K562 (cell line): ENCODE data around the gene LEMD3. TPM values are rescaled to one million over a fixed set of nuclear protein-coding genes. Genes with fewer than 3 reads are reported as not detected.

ENCODE experiments used
- ATF7 ChIP-seq: fragments of 450-650 bp; IDR thresholded peaks from 2 replicates; pipeline ENCODE4 v1.7.1; 2014; ENCODE audit warnings: mild to moderate bottlenecking, moderate library complexity
- DNMT1 ChIP-seq: fragments of 450-650 bp; IDR thresholded peaks from 2 replicates; pipeline ENCODE4 v1.6.1; 2016; ENCODE audit warnings: antibody characterized with exemption, mild to moderate bottlenecking
- HMBOX1 ChIP-seq: sonication (generic); IDR thresholded peaks from 2 replicates; pipeline ENCODE4 v1.6.1; 2016
- HNRNPUL1 ChIP-seq: fragments of 200-400 bp; formaldehyde crosslinking; IDR thresholded peaks from 2 replicates; pipeline ENCODE4 v1.6.1; 2017; ENCODE audit warnings: low read length
- MCM2 ChIP-seq: fragments of 450-650 bp; IDR thresholded peaks from 2 replicates; pipeline ENCODE4 v1.6.1; 2017; ENCODE audit warnings: low read depth, mild to moderate bottlenecking
- SPI1 ChIP-seq: IDR thresholded peaks from 2 replicates; pipeline ENCODE4 v1.6.1; 2011; ENCODE audit warnings: low read depth, low read length, control low read depth, borderline replicate concordance
- ZBTB12 ChIP-seq: fragments of 250-450 bp; sonication (Bioruptor Pico); IDR thresholded peaks from 2 replicates; pipeline ENCODE4 v1.4.0; 2020
- ZEB2 ChIP-seq: fragments of 450-650 bp; IDR thresholded peaks from 2 replicates; pipeline ENCODE4 v1.6.1; 2016
- ZMIZ1 ChIP-seq, 2 experiments: fragments of 150-350 bp in 1 of 2; IDR thresholded peaks; 2 replicates each; pipeline ENCODE4 v1.6.1; 2012 to 2016; ENCODE audit warnings: low read depth in 2 of 2, low read length in 2 of 2, mild to moderate bottlenecking in 1 of 2, moderate library complexity in 1 of 2
- ZNF184 ChIP-seq: sonication (generic); formaldehyde crosslinking; IDR thresholded peaks from 2 replicates; pipeline ENCODE4 v1.5.0; 2020; ENCODE audit warnings: missing genetic modification reagents
- polyA plus RNA-seq, 8 experiments: library from polyadenylated mRNA; depleted of rRNA in 4 of 8; stranded (reverse) in 5 of 8; unstranded in 3 of 8; fragments of >200 nt; fragmentation: Nextera tagmentation in 2 of 8; fragmentation: Illumina TruSeq in 1 of 8; extraction: Ambion mirVana in 2 of 8; extraction: Trizol in 1 of 8; gene quantifications; 2 replicates each; pipeline versions ENCODE4 v1.2.1 to v1.2.3, GENCODE V29; 2011 to 2014; ENCODE audit warnings: inconsistent platforms in 1 of 8, missing spikeins in 1 of 8
- total RNA-seq, 7 experiments: library from RNA; depleted of rRNA in 6 of 7; stranded (reverse); fragments of >200 nt in 6 of 7; fragmentation: Illumina TruSeq in 2 of 7; extraction: Trizol in 2 of 7; gene quantifications; 2 replicates each; pipeline versions ENCODE4 v1.2.1 to v1.2.3, GENCODE V29; 2011 to 2021; ENCODE audit warnings: low replicate concordance in 1 of 7

LEMD3 gene
- total and polyA plus RNA-seq, 9 of the 15 experiments (the other 6 are each of a cell fraction or from before 2014, with no cell fraction given), result 6.8 to 37.4 (median 17.2) TPM

GRCh38 chr12:65209655-65210043 lies 40.3 kb downstream of the LEMD3 start (continued):
- TF ChIP-seq ZBTB12 (CRISPR knock-in tag), result no peak
- TF ChIP-seq SPI1, result peak; percentile 96
- no peak for TF ChIP-seq ZNF184 (CRISPR knock-in tag)
- TF ChIP-seq ATF7, result no peak
- TF ChIP-seq MCM2, result no peak
- no peak for TF ChIP-seq ZEB2
- no peak for TF ChIP-seq HNRNPUL1
- peak; percentile 44; the same call in 1 of the 2 replicates for TF ChIP-seq HMBOX1
- no peak for TF ChIP-seq DNMT1
- no peak for TF ChIP-seq ZMIZ1 (IDR thresholded peaks at IDR 0.05; ENCODE audit: low read depth in 2 of 2, low read length in 2 of 2)
